Upper lobe of right lung (tissue), 1 donor: Measurements from ENCODE around the gene SLC4A1. TPM values are rescaled to one million over a fixed set of nuclear protein-coding genes. Genes with fewer than 3 reads are reported as not detected.

Experiments used
- ATAC-seq: fragments of 200-7000 bp; cut with Tn5 transposase; one replicate; pipeline ENCODE4 v1.9.1; 2020; ENCODE audit warnings: mild to moderate bottlenecking, moderate library complexity
- DNase-seq: peaks from one replicate; pipeline ENCODE4 v3.0.0-alpha.2; 2020
- H3K27ac ChIP-seq: fragments of 200-600 bp; one replicate; pipeline ENCODE4 v1.8.0; 2022
- H3K27me3 ChIP-seq: fragments of 200-600 bp; one replicate; pipeline ENCODE4 v1.8.0; 2022; ENCODE audit warnings: mild to moderate bottlenecking
- H3K36me3 ChIP-seq: fragments of 200-600 bp; one replicate; pipeline ENCODE4 v1.8.0; 2022
- H3K4me1 ChIP-seq: fragments of 200-600 bp; one replicate; pipeline ENCODE4 v1.8.0; 2022
- H3K4me3 ChIP-seq: fragments of 200-600 bp; one replicate; pipeline ENCODE4 v1.8.0; 2022; ENCODE audit warnings: mild to moderate bottlenecking
- H3K9me3 ChIP-seq: fragments of 200-600 bp; one replicate; pipeline ENCODE4 v1.8.0; 2022
- CTCF ChIP-seq: fragments of 200-600 bp; IDR thresholded peaks from one replicate; pipeline ENCODE4 v1.8.0; 2022; ENCODE audit warnings: antibody characterized with exemption
- intact Hi-C: fragments of 100-400 bp; cut with DNase I; formaldehyde crosslinking; loops from one replicate; pipeline ENCODE4 v1.11.0; 2022
- total RNA-seq: library from RNA; stranded (reverse); fragmentation: NEBNext Ultra II Directional; extraction: Animal tissue kit (Norgen Biotek cat#: 25700); gene quantifications from one replicate; pipeline ENCODE4 v1.2.1, GENCODE V29; 2021
- donor health status: DM: no; HTN: yes; CAD: no; lungs with severe emphysema.

The SLC4A1 gene
- total RNA-seq, 1 donor from 2014 or later = 0.43 TPM

- H3K9me3 ChIP-seq = no peaks in the 10 kb centered on the region
- H3K4me1 ChIP-seq = peaks cover 30% of the 10 kb centered on the region
- peak overlapping the region; percentile 97 for H3K27ac ChIP-seq
- peak overlapping the region; percentile 98 for H3K4me3 ChIP-seq
- peak; percentile 95 for DNase-seq
- no peaks in the 10 kb centered on the region for H3K27me3 ChIP-seq
- peaks cover 34% of the 10 kb centered on the region for H3K36me3 ChIP-seq
- intact Hi-C loops = loop anchor here (5.0 kb wide), 1 partner anchor 104 kb away; the partner anchor contains the start of gene SLC25A39
- ATAC-seq = peak; percentile 83
- TF ChIP-seq CTCF = peak; percentile 61
These were observed 49.4 kb downstream of the SLC4A1 start for GRCh38 chr17:44218344-44219107.

GRCh38 chr17:44217738-44218343 lies 50.1 kb downstream of the SLC4A1 start:
- Histone ChIP-seq H3K9me3 (no peaks in the 10 kb centered on the region), H3K27ac (peak overlapping the region; percentile 70), H3K4me1 (peaks cover 27% of the 10 kb centered on the region), H3K27me3 (no peaks in the 10 kb centered on the region), H3K36me3 (peaks cover 34% of the 10 kb centered on the region), H3K4me3 (peak overlapping the region; percentile 98)
- DNase-seq (no peak), ATAC-seq (no peak)
- TF ChIP-seq CTCF = no peak
- intact Hi-C loops = loop anchor here (5.0 kb wide), 1 partner anchor 104 kb away; the partner anchor contains the start of gene SLC25A39

- TF ChIP-seq CTCF = no peak
- no peak for ATAC-seq
- Histone ChIP-seq H3K27me3 (no peaks in the 10 kb centered on the region), H3K4me1 (peaks cover 20% of the 10 kb centered on the region), H3K27ac (peak overlapping the region; percentile 2), H3K9me3 (no peaks in the 10 kb centered on the region), H3K4me3 (no peak overlapping the region), H3K36me3 (peaks cover 34% of the 10 kb centered on the region)
- intact Hi-C loops = loop anchor here (5.0 kb wide), 1 partner anchor 106 kb away; the partner anchor contains the start of gene SLC25A39
- DNase-seq = no peak
These were observed 51.2 kb downstream of the SLC4A1 start for GRCh38 chr17:44216694-44217093.

GRCh38 chr17:44216173-44216572 lies 51.8 kb downstream of the SLC4A1 start:
- no peaks in the 10 kb centered on the region for H3K9me3 ChIP-seq
- no peak for ATAC-seq
- DNase-seq = no peak
- intact Hi-C loops = loop anchor here (5.0 kb wide), 1 partner anchor 106 kb away; the partner anchor contains the start of gene SLC25A39
- peaks cover 39% of the 10 kb centered on the region for H3K36me3 ChIP-seq
- peaks cover 20% of the 10 kb centered on the region for H3K4me1 ChIP-seq
- H3K27me3 ChIP-seq = no peaks in the 10 kb centered on the region
- H3K27ac ChIP-seq = peak overlapping the region; percentile 2
- TF ChIP-seq CTCF = no peak
- H3K4me3 ChIP-seq = no peak overlapping the region

- intact Hi-C loops = loop anchor here (5.0 kb wide), 1 partner anchor 107 kb away; the partner anchor contains the start of gene SLC25A39
- peaks cover 29% of the 10 kb centered on the region for H3K4me1 ChIP-seq
- peaks cover 44% of the 10 kb centered on the region for H3K36me3 ChIP-seq
- H3K9me3 ChIP-seq = no peaks in the 10 kb centered on the region
- no peak overlapping the region for H3K4me3 ChIP-seq
- H3K27ac ChIP-seq = no peak overlapping the region
- no peaks in the 10 kb centered on the region for H3K27me3 ChIP-seq
- ATAC-seq (no peak), DNase-seq (no peak)
- no peak for TF ChIP-seq CTCF
These were observed 53.0 kb downstream of the SLC4A1 start for GRCh38 chr17:44214896-44215295.
